Vagina (tissue), 2 donors: ENCODE measurements around the gene OR52A5.

Experiments used
- CTCF ChIP-seq, 3 experiments: fragments of 450-650 bp in 2 of 3; fragments of 200-600 bp in 1 of 3; sonication (generic) in 1 of 3; IDR thresholded peaks; one replicate each; pipeline ENCODE4 v1.5.1; 2017 to 2019; ENCODE audit warnings: antibody characterized with exemption in 3 of 3, mild to moderate bottlenecking in 2 of 3, moderate library complexity in 2 of 3
- POLR2AphosphoS5 ChIP-seq, 2 donors: sonication (generic); formaldehyde crosslinking; IDR thresholded peaks; one replicate each; pipeline ENCODE4 v1.9.0; 2017; ENCODE audit warnings: antibody characterized with exemption in 2 of 2, mild to moderate bottlenecking in 2 of 2, low read depth in 1 of 2; ENCODE audit not compliant: insufficient read depth in 1 of 2

- no peak for TF ChIP-seq CTCF (IDR thresholded peaks at IDR 0.05)
- no peak for TF ChIP-seq POLR2AphosphoS5 (IDR thresholded peaks at IDR 0.05; ENCODE audit: insufficient read depth in 1 of 2, low read depth in 1 of 2)
Measured at GRCh38 chr11:5129457-5129877, 8.7 kb downstream of the OR52A5 start.
